HFFc6 (cell line): ENCODE measurements around the gene TMCO5A. TPM values are rescaled to one million over a fixed set of nuclear protein-coding genes. Genes with fewer than 3 reads are reported as not detected.
A peak's percentile ranks its signal among the peaks of the same experiment; 100 is the strongest.

ENCODE experiments used
- DNase-seq: peaks from one replicate; pipeline ENCODE4 v3.0.0-alpha.2; 2018
- H3K27ac Mint-ChIP-seq: 2 replicates; pipeline ENCODE4 v1.8.0; 2020; ENCODE audit warnings: mild to moderate bottlenecking, mixed read lengths
- H3K27me3 Mint-ChIP-seq: 2 replicates; pipeline ENCODE4 v1.8.0; 2021; ENCODE audit warnings: mild to moderate bottlenecking, moderate library complexity, mixed read lengths; ENCODE audit not compliant: insufficient read depth
- H3K36me3 Mint-ChIP-seq: 2 replicates; pipeline ENCODE4 v1.8.0; 2021; ENCODE audit warnings: low read depth, mixed read lengths
- H3K4me1 Mint-ChIP-seq: 2 replicates; pipeline ENCODE4 v1.8.0; 2020; ENCODE audit warnings: low read depth, mixed read lengths
- H3K4me3 Mint-ChIP-seq: 2 replicates; pipeline ENCODE4 v1.8.0; 2020; ENCODE audit warnings: mild to moderate bottlenecking, moderate library complexity, mixed read lengths
- H3K9me3 Mint-ChIP-seq: 2 replicates; pipeline ENCODE4 v1.8.0; 2020; ENCODE audit warnings: mild to moderate bottlenecking, mixed read lengths
- CTCF ChIP-seq: fragments of 200-600 bp; sonication (generic); IDR thresholded peaks from 2 replicates; pipeline ENCODE4 v1.5.0; 2021; ENCODE audit warnings: antibody characterized with exemption, mild to moderate bottlenecking
- total RNA-seq, 6 experiments: library from RNA; stranded (reverse); fragmentation: NEBNext Ultra II Directional; extraction: Animal tissue kit (Norgen Biotek cat#: 25700); gene quantifications; 2 replicates in 1 of 6; 3 replicates in 5 of 6; pipeline ENCODE4 v1.2.3, GENCODE V29; 2021

TMCO5A gene
- total RNA-seq, 6 experiments from 2014 or later, result not detected

DNA sequence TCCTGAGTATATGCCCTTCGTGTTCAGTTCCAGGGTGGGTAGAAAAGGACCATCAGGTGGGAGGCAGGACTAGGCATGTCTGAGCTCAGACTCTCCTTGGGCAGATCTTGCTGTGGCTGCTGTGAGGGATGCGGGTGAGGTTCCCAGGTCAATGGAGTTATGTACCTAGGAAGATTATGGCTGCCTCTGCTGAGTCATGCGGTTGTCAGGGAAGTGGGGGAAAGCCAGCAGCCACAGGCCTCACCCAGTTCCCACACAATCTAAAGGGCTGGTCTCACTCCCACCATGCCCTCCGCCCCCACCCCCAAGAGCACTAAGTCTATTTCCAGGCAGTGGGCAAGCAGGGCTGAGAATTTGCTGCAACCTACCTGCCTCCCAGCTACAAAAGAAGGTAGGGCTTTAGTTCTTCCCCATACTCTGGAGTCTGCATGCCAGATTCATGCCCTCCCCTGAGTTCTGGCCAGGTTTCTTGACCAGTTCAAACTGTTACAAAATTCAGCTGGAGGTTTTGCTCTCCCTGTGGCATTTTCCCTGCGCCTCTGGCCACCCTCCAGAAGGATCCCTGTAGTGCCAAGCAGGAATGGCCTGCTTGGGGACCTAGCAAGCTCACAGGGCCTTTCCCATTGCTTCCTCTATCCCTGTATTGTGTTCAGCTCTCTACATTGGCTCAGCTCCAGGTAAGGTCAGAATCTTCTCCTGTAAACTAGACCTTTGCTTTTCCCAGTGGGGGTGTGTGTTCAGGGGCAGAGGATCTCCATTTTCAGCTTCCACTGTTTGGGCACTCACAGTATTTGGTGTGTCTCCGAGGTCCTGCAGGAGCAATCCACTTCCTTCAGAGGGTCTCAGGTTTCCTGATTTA lies 12.7 kb upstream of the TMCO5A start:
- H3K4me3 Mint-ChIP-seq, result no peak overlapping the region
- H3K27me3 Mint-ChIP-seq, result no peaks in the 10 kb centered on the region; the same call in none of the 2 replicates
- no peak for DNase-seq
- TF ChIP-seq CTCF, result no peak
- H3K27ac Mint-ChIP-seq, result peak overlapping the region; percentile 34
- H3K4me1 Mint-ChIP-seq, result peaks cover 14% of the 10 kb centered on the region
- 0 out of 2 replicates have a peak, but pooled peaks cover 3% of the 10 kb centered on the region for H3K9me3 Mint-ChIP-seq
- peaks cover 4% of the 10 kb centered on the region for H3K36me3 Mint-ChIP-seq

DNA sequence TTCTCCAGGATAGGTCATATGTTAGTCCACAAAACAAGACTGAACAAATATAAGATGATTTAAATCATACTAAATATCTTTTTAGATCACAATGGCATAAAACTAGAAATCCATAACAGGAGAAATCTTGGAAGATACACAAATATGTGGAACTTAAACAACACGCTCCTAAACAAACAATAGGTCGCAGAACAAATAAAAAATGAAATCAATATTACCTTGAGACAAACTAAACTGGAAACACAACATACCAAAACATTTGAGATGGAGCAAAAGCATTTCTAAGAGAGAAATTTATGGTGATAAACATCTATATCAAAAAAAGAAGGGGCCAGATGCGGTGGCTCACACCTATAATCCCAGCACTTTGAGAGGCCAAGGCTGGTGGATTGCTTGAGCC lies 8.3 kb upstream of the TMCO5A start:
- peaks cover 24% of the 10 kb centered on the region for H3K4me1 Mint-ChIP-seq
- no peaks in the 10 kb centered on the region for H3K9me3 Mint-ChIP-seq
- H3K4me3 Mint-ChIP-seq, result no peak overlapping the region
- no peak for DNase-seq
- no peak for TF ChIP-seq CTCF
- no peak overlapping the region for H3K27ac Mint-ChIP-seq
- H3K36me3 Mint-ChIP-seq, result no peaks in the 10 kb centered on the region
- no peaks in the 10 kb centered on the region; the same call in 1 of the 2 replicates for H3K27me3 Mint-ChIP-seq

DNA sequence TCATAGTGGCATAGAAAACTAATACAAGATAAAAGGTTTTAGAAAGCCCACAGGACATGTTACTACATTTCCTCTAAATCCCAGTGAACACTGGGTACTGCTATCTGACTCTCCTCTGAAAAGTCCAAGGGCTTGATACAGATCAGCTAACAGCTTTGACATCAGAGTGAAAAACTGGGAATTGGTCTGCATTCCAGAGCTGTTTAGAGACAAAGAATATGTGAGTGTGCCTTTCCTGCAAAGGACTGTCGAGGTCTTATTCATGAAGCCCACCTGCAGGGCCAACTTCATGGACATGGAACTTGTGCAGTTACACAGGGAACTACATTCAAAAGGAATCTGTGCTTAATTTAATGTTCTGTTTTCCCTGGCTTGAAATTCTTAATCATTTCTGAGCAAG lies 5.2 kb upstream of the TMCO5A start:
- Mint-ChIP-seq H3K27me3 (no peaks in the 10 kb centered on the region; the same call in 1 of the 2 replicates), H3K36me3 (no peaks in the 10 kb centered on the region), H3K4me3 (no peak overlapping the region), H3K27ac (no peak overlapping the region), H3K9me3 (no peaks in the 10 kb centered on the region), H3K4me1 (peaks cover 42% of the 10 kb centered on the region)
- DNase-seq, result no peak
- no peak for TF ChIP-seq CTCF

DNA sequence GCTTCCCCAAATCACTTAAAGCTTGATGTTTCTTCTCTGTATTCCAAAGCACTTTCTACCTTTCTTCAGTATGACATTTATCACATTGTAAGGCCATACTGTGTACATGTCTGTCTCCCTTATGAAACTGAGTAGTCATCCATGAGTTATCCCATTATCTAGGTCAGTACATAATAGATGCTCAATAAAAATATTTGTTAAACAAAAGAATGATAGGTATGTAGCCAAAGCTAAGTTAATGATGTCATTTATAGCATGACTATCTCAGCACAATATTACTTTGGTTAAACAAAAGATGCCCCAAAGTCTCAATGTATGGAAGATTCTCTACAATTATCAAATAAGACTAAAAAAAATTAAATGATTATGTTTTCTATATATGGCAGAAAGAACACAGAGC lies 3.1 kb upstream of the TMCO5A start:
- Mint-ChIP-seq H3K27ac (no peak overlapping the region; the same call in 1 of the 2 replicates), H3K27me3 (0 out of 2 replicates have a peak, but pooled peaks cover 2% of the 10 kb centered on the region), H3K36me3 (no peaks in the 10 kb centered on the region), H3K9me3 (no peaks in the 10 kb centered on the region), H3K4me3 (no peak overlapping the region), H3K4me1 (peaks cover 46% of the 10 kb centered on the region)
- DNase-seq, result no peak
- no peak for TF ChIP-seq CTCF

DNA sequence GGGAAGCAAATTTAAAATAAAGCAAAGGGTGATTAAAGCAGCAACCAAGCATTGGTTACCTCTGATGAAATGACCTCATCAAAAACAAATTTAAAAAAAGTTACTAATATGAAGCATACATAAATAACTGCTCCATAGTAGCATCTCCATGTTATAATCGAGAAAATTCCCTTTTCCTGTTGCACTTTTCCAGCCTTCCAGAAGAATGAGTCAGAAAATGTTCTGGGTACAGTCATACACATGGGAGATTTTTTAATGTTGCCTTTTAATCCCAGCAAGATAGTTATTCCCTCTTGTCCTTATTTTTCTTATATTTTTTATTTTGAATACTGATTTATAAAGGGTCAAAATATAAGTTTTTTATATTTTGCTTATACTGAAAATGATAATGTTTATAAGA lies 2.6 kb upstream of the TMCO5A start:
- Mint-ChIP-seq H3K36me3 (no peaks in the 10 kb centered on the region), H3K9me3 (no peaks in the 10 kb centered on the region), H3K27ac (no peak overlapping the region; the same call in 1 of the 2 replicates), H3K4me1 (peaks cover 46% of the 10 kb centered on the region), H3K4me3 (no peak overlapping the region), H3K27me3 (peaks cover 5% of the 10 kb centered on the region; the same call in 1 of the 2 replicates)
- DNase-seq, result peak; percentile 50
- TF ChIP-seq CTCF, result no peak
